HepG2 (cell line): ENCODE results near the gene THUMPD1. TPM values are rescaled to one million over a fixed set of nuclear protein-coding genes. Genes with fewer than 3 reads are reported as not detected.

Experiments used
- AGO1 ChIP-seq: fragments of 200-400 bp; formaldehyde crosslinking; IDR thresholded peaks from 2 replicates; pipeline ENCODE4 v1.6.1; 2017; ENCODE audit warnings: mild to moderate bottlenecking, low read depth, low read length, moderate library complexity; ENCODE audit not compliant: poor library complexity, severe bottlenecking
- DR1 ChIP-seq: sonication (generic); formaldehyde crosslinking; IDR thresholded peaks from 2 replicates; pipeline ENCODE4 v1.8.0; 2021; ENCODE audit warnings: mild to moderate bottlenecking, missing genetic modification reagents, inconsistent platforms
- E2F1 ChIP-seq: sonication (generic); formaldehyde crosslinking; IDR thresholded peaks from 2 replicates; pipeline ENCODE4 v1.5.0; 2020; ENCODE audit warnings: missing genetic modification reagents
- FIP1L1 ChIP-seq: fragments of 200-400 bp; formaldehyde crosslinking; IDR thresholded peaks from 2 replicates; pipeline ENCODE4 v1.6.1; 2018; ENCODE audit warnings: low read depth, mild to moderate bottlenecking, low read length, moderate library complexity, borderline replicate concordance; ENCODE audit not compliant: insufficient read depth
- FLYWCH1 ChIP-seq: sonication (generic); formaldehyde crosslinking; IDR thresholded peaks from 2 replicates; pipeline ENCODE4 v1.8.1; 2023; ENCODE audit warnings: mild to moderate bottlenecking, missing genetic modification reagents
- FOXA1 ChIP-seq, 2 experiments: fragments of 450-650 bp in 1 of 2; sonication (generic) in 1 of 2; formaldehyde crosslinking in 1 of 2; IDR thresholded peaks; 2 replicates each; pipeline versions ENCODE4 v1.4.0 to v1.6.1; 2016 to 2020; ENCODE audit warnings: missing genetic modification reagents in 1 of 2
- GLI4 ChIP-seq: sonication (generic); formaldehyde crosslinking; IDR thresholded peaks from 2 replicates; pipeline ENCODE4 v1.5.1; 2020; ENCODE audit warnings: missing genetic modification reagents, mild to moderate bottlenecking, moderate library complexity, borderline replicate concordance
- MED13 ChIP-seq: sonication (generic); formaldehyde crosslinking; IDR thresholded peaks from 2 replicates; pipeline ENCODE4 v1.5.0; 2020; ENCODE audit warnings: missing genetic modification reagents
- MIER3 ChIP-seq: IDR thresholded peaks from 2 replicates; pipeline ENCODE4 v1.6.1; 2016; ENCODE audit warnings: missing compliant biosample characterization, borderline replicate concordance
- MZF1 ChIP-seq: sonication (generic); formaldehyde crosslinking; IDR thresholded peaks from 2 replicates; pipeline ENCODE4 v1.8.1; 2023; ENCODE audit warnings: mild to moderate bottlenecking, missing genetic modification reagents, borderline replicate concordance
- NKX3-1 ChIP-seq: sonication (generic); formaldehyde crosslinking; IDR thresholded peaks from 2 replicates; pipeline ENCODE4 v1.5.0; 2020; ENCODE audit warnings: missing genetic modification reagents
- RCOR2 ChIP-seq: IDR thresholded peaks from 2 replicates; pipeline ENCODE4 v1.6.1; 2016; ENCODE audit warnings: missing biosample characterization, missing genetic modification reagents
- RXRB ChIP-seq: IDR thresholded peaks from 2 replicates; pipeline ENCODE4 v1.6.1; 2016; ENCODE audit warnings: borderline replicate concordance, missing genetic modification reagents, missing compliant biosample characterization
- YY1 ChIP-seq: IDR thresholded peaks from 2 replicates; pipeline ENCODE4 v1.6.1; 2011; ENCODE audit warnings: low read length, low read depth, moderate library complexity, mild to moderate bottlenecking; ENCODE audit not compliant: insufficient read depth, insufficient replicate concordance
- ZBTB33 ChIP-seq: sonication (generic); formaldehyde crosslinking; IDR thresholded peaks from 2 replicates; pipeline ENCODE4 v1.4.0; 2020; ENCODE audit warnings: missing genetic modification reagents
- ZC3H13 ChIP-seq: sonication (generic); formaldehyde crosslinking; IDR thresholded peaks from 2 replicates; pipeline ENCODE4 v1.8.1; 2023; ENCODE audit warnings: mild to moderate bottlenecking, missing genetic modification reagents, moderate library complexity
- ZIK1 ChIP-seq: sonication (generic); formaldehyde crosslinking; IDR thresholded peaks from 2 replicates; pipeline ENCODE4 v1.5.0; 2020; ENCODE audit warnings: mild to moderate bottlenecking, low read depth, missing genetic modification reagents, borderline replicate concordance
- ZNF10 ChIP-seq: sonication (generic); formaldehyde crosslinking; IDR thresholded peaks from 2 replicates; pipeline ENCODE4 v1.4.0; 2020; ENCODE audit warnings: mild to moderate bottlenecking, low read depth, missing genetic modification reagents, borderline replicate concordance
- ZNF720 ChIP-seq: sonication (generic); formaldehyde crosslinking; IDR thresholded peaks from 2 replicates; pipeline ENCODE4 v1.4.0; 2020; ENCODE audit warnings: missing genetic modification reagents
- polyA plus RNA-seq, 8 experiments: library from polyadenylated mRNA; depleted of rRNA in 3 of 8; stranded (reverse) in 7 of 8; unstranded in 1 of 8; fragments of >200 nt; fragmentation: Illumina TruSeq in 4 of 8; extraction: Trizol in 4 of 8; gene quantifications; 2 replicates each; pipeline versions ENCODE4 v1.2.1 to v1.2.3, GENCODE V29; 2011 to 2016; ENCODE audit warnings: low read depth in 4 of 8, missing spikeins in 1 of 8, mixed read lengths in 1 of 8; ENCODE audit not compliant: insufficient read depth in 1 of 8
- total RNA-seq, 5 experiments: library from RNA; depleted of rRNA; stranded (reverse); fragments of >200 nt; fragmentation: Illumina TruSeq; extraction: Trizol; gene quantifications; 2 replicates each; pipeline ENCODE4 v1.2.3, GENCODE V29; 2016; ENCODE audit warnings: low read depth in 1 of 5
- TF ChIP-seq, protein P1 (sequence below): sonication (generic); formaldehyde crosslinking; IDR thresholded peaks from 2 replicates; pipeline ENCODE4 v1.8.0; 2022; ENCODE audit warnings: mild to moderate bottlenecking, missing genetic modification reagents
- TF ChIP-seq, protein P2 (sequence below): sonication (generic); formaldehyde crosslinking; IDR thresholded peaks from 2 replicates; pipeline ENCODE4 v1.9.0; 2021; ENCODE audit warnings: missing genetic modification reagents, borderline replicate concordance

THUMPD1 gene
- total and polyA plus RNA-seq, 2 of the 13 experiments (the other 11 are each of a cell fraction or from before 2014, with no cell fraction given) = 22.7 to 69.1 TPM

- TF ChIP-seq ZBTB33 (no peak), ZNF10 (CRISPR knock-in tag) (no peak), MIER3 (CRISPR knock-in tag) (no peak), DR1 (CRISPR knock-in tag) (no peak), RXRB (CRISPR knock-in tag) (no peak), AGO1 (no peak), ZC3H13 (CRISPR knock-in tag) (0 out of 2 replicates have a peak, but pooled peaks have one; percentile 42), FLYWCH1 (CRISPR knock-in tag) (no peak), YY1 (no peak), GLI4 (no peak), E2F1 (CRISPR knock-in tag) (no peak), MED13 (0 out of 2 replicates have a peak, but pooled peaks have one; percentile 31), ZNF720 (CRISPR knock-in tag) (no peak), FOXA1 (IDR thresholded peaks at IDR 0.05) (no peak), FOXA1 (CRISPR knock-in tag; IDR thresholded peaks at IDR 0.05) (no peak), FIP1L1 (no peak), ZIK1 (no peak), NKX3-1 (CRISPR knock-in tag) (no peak), MZF1 (CRISPR knock-in tag) (no peak), RCOR2 (CRISPR knock-in tag) (no peak)
- TF ChIP-seq, protein P1, sequence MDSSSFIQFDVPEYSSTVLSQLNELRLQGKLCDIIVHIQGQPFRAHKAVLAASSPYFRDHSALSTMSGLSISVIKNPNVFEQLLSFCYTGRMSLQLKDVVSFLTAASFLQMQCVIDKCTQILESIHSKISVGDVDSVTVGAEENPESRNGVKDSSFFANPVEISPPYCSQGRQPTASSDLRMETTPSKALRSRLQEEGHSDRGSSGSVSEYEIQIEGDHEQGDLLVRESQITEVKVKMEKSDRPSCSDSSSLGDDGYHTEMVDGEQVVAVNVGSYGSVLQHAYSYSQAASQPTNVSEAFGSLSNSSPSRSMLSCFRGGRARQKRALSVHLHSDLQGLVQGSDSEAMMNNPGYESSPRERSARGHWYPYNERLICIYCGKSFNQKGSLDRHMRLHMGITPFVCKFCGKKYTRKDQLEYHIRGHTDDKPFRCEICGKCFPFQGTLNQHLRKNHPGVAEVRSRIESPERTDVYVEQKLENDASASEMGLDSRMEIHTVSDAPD = no peak
- TF ChIP-seq, protein P2, sequence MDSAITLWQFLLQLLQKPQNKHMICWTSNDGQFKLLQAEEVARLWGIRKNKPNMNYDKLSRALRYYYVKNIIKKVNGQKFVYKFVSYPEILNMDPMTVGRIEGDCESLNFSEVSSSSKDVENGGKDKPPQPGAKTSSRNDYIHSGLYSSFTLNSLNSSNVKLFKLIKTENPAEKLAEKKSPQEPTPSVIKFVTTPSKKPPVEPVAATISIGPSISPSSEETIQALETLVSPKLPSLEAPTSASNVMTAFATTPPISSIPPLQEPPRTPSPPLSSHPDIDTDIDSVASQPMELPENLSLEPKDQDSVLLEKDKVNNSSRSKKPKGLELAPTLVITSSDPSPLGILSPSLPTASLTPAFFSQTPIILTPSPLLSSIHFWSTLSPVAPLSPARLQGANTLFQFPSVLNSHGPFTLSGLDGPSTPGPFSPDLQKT (CRISPR knock-in tag) = no peak
Observed at GRCh38 chr16:20740007-20740883, 1.4 kb downstream of the THUMPD1 start (continued).
